HuH-7.5 (cell line): ENCODE data around the gene CDC42EP4.

Source experiments
- DNase-seq: peaks from one replicate; pipeline ENCODE4 v3.0.0; 2011; ENCODE audit warnings: low spot score

CDC42EP4 gene

GRCh38 chr17:73300392-73300791, 11.4 kb downstream of the CDC42EP4 start:
- no peak for DNase-seq

GRCh38 chr17:73297934-73298861, 13.6 kb downstream of the CDC42EP4 start:
- no peak for DNase-seq

- DNase-seq: no peak
Measured at GRCh38 chr17:73293480-73293911, 18.3 kb downstream of the CDC42EP4 start.

- no peak for DNase-seq
Measured at GRCh38 chr17:73293031-73293430, 18.8 kb downstream of the CDC42EP4 start.

GRCh38 chr17:73292031-73292531, 19.7 kb downstream of the CDC42EP4 start:
- no peak for DNase-seq

GRCh38 chr17:73291260-73291801, 20.5 kb downstream of the CDC42EP4 start:
- no peak for DNase-seq

GRCh38 chr17:73290399-73291259, 21.2 kb downstream of the CDC42EP4 start:
- DNase-seq: no peak

GRCh38 chr17:73289549-73290254, 22.1 kb downstream of the CDC42EP4 start:
- DNase-seq: no peak

GRCh38 chr17:73288534-73289302, 23.1 kb downstream of the CDC42EP4 start:
- peak; percentile 57 for DNase-seq

GRCh38 chr17:73286863-73287296, 24.9 kb downstream of the CDC42EP4 start:
- DNase-seq: no peak

GRCh38 chr17:73285916-73286862, 25.6 kb downstream of the CDC42EP4 start:
- DNase-seq: no peak

GRCh38 chr17:73285603-73285908, 26.2 kb downstream of the CDC42EP4 start:
- DNase-seq: no peak

- DNase-seq: no peak
Measured at GRCh38 chr17:73284906-73285602, 26.7 kb downstream of the CDC42EP4 start.

- no peak for DNase-seq
Measured at GRCh38 chr17:73284354-73284753, 27.4 kb downstream of the CDC42EP4 start.

GRCh38 chr17:73283841-73284282, 27.9 kb downstream of the CDC42EP4 start:
- no peak for DNase-seq

- DNase-seq: no peak
Measured at GRCh38 chr17:73283250-73283649, 28.6 kb downstream of the CDC42EP4 start.

- DNase-seq: no peak
Measured at GRCh38 chr17:73282629-73283028, 29.2 kb downstream of the CDC42EP4 start.

- no peak for DNase-seq
Measured at GRCh38 chr17:73281928-73282327, 29.9 kb downstream of the CDC42EP4 start.

- DNase-seq: no peak
Measured at GRCh38 chr17:73280191-73280590, 31.6 kb downstream of the CDC42EP4 start.
